GM18511 (cell line): ENCODE results near the gene AUNIP.

ENCODE experiments used
- ATAC-seq: cut with Tn5 transposase; IDR thresholded peaks from one replicate; pipeline ENCODE4 v1.9.1; 2021; ENCODE audit warnings: mild to moderate bottlenecking, moderate library complexity; ENCODE audit not compliant: unreplicated experiment

Gene AUNIP

DNA sequence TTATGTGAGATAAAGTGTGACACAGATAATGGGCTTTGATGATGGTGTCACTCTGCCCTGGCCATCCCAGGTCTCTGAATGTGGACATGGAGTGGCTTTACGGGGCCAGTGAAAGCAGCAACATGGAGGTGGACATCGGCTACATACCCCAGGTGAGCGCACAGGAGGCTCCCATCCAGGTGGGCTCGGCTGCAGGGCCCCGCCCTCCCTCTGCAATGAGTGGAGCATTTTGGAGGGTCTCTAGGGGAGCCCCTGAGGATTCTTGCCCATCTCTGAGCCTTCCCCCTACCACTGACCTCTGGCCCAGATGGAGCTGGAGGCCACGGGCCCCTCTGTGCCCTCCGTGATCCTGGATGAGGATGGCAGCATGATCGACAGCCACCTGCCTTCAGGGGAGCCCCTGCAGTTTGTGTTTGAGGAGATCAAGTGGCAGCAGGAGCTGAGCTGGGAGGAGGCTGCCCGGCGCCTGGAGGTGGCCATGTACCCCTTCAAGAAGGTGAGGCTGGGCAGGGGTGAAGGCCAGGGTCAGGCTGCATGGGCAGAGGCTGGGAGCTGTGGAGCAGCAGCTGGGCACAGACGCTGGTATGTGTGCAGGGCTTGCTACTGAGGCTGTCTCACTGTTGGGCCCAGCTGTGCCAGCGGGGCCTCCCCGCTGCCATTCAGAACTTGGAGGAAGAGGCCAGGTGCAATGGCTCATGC lies 47.7 kb downstream of the AUNIP start:
- ATAC-seq = no peak

DNA sequence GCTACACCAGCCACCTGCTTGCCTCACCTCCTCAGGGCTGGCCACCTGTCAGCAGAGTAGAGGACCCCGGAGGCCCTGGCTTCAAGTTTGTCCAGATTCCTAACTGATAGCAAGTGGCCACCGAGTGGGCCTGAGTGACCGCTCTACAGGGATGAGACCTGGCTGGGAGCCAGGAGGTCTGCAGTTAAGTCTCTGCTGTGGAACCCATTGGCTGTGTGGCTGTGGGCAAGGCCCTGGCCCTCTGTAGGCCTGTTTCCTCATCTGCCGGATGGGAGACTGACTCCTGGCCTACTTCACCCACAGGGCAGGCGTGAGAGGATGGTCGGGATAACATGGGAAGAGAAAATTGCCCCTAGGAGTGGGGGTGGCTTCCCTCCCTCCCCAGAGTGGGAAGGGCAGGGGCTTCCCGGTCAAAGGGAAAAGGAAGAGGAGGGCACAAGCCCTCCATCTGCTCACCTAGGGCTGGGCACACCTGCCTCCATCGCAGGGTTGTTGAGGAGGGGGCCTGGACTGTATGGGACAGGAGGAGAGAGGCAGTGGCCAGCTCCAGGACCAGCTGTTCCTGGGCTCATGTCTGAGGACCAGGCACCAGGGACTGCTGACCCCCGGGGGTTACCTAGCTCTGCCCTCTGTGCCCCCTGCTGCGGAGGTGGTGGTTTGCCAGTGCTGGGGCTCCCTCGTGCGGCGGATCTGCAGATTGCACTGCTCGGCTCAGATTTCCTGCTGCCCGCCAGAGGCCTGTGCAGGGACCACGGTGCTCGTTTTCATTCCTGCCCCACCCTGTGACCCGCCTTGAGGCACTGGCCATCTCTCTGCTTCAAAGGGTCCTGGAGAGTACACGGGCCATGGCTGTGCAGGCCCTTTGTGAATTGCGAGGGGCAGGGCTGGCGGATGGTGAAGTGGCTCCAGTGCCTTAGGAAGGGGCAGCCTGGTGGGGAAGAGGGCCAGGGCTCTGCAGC lies 48.6 kb downstream of the AUNIP start:
- ATAC-seq = no peak

DNA sequence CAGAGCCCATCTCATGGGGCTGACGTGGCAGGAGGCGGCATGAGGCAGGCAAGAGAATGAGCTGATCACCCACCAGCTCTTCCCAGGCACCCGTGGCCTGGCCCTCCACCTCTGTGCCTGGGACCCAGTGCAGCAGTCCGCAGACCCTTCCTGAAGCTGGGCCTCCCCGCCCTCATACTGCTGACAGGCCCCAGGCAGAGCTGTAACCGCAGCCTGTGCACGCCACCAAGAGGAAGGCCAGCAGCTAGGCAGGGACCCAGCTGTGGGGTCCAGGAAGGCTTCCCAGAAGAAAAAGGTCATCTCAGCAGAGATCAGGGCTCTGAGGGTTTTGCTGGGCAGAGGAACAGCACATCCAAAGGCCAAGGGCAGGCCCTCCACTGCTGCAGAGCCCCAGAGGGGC lies 49.3 kb downstream of the AUNIP start:
- no peak for ATAC-seq

DNA sequence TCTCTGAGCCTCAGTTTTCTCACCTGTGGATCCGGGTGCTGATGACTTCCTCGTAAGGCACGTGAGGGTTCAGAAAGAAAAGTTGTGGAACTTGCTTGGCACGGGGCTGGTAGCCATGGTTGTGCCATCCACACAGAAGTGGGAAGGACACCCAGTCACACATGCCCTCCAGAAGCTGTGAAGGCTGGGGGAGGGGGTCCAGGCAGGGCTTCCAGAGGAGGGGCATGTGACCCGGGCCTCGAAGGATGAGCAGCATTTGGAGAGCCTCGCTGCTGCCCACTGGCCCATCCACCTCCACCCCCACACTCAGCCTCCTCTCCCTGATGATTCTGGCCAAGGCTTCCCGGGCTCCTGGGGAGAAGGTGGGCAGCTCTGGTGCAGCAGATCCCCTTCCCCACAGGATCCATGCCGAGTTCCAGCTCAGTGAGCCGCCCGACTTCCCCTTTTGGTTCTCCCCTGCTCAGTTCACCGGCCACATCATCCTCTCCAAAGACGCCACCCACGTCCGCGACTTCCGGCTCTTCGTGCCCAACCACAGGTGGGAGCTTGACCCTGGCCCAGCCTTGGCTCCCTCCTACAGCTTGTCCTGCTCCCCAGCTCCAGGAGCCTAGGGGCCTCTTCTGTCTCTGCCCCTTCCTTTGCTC lies 49.9 kb downstream of the AUNIP start:
- ATAC-seq = no peak

DNA sequence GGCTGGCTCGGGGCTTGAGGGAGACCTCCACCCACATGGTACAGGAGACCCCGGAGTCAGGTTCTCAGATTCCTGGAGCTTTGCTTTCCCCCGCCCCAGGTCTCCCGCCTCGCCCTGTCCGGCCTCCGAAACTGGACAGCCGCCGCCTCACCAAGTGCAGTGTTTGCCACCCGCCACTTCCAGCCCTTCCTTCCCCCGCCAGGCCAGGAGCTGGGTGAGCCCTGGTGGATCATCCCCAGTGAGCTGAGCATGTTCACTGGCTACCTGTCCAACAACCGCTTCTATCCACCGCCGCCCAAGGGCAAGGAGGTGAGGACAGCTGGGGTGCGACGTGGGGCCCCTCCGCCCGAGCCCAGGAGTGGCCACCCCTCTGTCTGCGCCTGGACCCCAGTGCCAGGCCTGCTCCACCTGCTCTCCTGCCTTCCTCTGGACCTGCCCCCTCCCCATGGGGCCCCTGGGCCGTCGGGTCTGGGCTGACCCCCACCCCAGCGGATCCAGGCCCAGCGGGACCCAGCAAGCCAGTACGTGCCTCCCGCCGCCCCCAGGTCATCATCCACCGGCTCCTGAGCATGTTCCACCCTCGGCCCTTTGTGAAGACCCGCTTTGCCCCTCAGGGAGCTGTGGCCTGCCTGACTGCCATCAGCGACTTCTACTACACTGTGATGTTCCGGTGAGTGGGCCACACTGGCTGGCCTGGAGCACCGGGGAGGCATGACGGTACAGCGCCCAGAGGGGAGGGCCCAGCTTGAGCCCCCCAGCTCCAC lies 50.6 kb downstream of the AUNIP start:
- ATAC-seq = no peak

DNA sequence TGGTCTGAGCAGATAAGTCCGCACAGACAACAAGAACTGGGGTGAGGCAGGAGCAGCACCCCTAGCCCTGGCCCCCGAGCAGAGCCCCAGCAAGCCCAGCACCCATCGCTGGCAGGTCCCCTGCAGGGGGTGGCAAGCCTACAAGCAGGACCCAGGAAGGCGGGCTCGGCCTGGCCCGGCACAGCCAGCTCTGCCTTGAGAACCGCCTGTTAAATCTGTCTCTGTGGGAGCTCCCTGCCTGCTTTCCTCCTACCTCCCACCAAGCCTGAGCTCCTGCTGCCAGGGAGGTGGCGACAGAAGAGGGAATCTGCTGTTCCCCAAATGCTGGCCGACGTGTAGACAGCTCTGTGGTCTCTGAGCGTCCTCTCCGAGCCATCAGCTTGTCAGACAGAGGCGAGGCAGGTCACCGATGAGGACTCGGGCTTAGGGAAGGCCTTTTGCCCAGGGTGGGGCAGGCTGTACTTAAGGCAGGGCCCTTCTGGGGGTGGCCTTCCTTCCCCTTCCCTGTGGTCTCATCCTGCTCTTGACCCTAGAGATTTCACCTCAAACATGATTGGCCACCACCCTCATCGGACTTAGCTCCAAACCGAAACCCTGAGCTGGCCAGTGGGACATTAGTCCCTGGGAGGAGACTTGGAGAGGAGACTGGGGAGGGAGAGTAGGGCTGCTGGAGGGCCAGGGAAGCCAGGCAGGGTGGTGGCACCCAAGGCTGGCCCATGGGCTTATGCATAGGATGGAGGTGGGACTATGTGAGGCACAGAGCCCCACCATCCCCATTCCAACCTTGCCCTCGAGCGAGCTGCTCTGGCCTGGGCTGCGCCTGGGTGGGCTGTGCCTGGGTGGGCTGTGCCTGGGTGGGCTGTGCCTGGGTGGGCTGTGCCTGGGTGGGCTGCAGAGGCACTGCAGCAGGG lies 51.5 kb downstream of the AUNIP start:
- ATAC-seq = no peak

DNA sequence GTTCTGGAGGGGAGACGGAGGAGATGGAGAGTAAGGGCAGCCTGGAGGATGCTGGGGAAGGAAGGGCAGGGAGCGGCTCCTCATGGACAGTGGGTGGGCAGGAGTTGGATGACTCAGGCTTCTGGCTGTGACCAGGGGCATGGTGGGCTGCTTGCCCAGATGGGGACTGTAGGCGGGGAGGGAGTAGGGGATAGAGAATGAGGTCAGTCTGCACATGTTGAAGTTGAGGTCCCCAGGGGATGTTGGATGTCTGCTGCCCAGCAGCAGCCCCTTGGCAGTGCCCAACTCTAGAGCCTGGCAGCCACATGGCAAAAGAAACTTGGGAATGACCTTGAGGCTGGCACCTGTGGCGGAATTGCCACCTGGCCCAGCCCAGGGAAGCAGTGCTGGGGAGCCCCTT lies 52.8 kb downstream of the AUNIP start:
- ATAC-seq = no peak

DNA sequence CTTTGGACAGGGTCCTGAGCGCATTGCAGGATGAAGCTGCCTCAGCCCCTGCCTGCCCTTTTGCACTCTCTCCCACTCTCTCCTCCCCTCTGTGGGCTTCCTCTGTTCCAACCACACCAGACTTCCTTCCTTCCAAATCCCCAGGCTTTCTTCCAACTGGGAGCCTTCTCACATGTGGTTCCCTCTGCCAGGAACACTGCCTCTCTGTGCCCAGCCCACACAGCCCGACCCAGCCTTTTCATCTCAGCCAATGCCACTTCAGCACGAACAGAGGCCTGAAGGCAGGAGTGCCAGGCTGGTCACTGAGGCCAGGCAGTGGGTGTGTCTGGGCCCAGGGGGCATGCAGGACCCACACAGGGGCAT lies 53.4 kb downstream of the AUNIP start:
- no peak for ATAC-seq

DNA sequence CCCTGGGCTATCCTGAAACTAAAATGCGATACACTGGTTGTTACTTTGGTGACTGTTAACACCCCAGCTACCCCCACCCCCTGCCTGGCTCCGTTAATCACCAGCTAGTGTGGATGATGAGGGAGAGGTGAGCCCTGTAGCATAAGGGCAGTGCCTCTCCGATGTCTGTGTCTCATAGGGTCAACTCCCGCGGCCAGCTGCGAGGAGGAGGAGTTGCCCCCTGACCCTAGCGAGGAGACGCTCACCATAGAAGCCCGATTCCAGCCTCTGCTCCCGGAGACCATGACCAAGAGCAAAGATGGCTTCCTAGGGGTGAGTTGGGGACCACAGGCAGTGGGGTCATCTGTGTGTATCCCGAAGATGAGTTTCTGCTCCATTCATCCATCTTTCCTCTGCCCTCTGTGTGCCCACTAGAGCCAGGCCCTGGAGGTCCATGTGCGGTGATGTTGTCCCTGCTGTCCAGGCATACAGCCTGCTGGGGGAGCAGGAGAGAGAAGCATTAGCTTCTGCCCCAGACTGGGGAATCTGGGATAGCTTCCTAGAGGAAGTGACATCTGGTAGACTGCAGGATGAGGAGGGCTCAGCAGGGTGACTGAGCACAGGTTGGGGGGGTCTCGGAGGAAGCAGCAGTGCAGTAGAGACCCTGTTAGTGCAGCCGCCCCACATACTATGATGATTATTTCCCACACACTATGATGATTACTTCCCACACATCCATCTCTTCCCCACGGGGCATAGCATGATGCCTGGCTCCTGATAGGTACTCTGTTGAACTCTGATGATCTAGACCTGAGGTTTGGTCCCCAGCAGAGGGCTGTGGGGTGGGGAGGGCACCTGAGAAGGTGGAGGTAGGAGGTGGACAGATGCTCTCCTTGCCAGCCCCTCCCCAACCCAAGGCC lies 54.0 kb downstream of the AUNIP start:
- no peak for ATAC-seq

DNA sequence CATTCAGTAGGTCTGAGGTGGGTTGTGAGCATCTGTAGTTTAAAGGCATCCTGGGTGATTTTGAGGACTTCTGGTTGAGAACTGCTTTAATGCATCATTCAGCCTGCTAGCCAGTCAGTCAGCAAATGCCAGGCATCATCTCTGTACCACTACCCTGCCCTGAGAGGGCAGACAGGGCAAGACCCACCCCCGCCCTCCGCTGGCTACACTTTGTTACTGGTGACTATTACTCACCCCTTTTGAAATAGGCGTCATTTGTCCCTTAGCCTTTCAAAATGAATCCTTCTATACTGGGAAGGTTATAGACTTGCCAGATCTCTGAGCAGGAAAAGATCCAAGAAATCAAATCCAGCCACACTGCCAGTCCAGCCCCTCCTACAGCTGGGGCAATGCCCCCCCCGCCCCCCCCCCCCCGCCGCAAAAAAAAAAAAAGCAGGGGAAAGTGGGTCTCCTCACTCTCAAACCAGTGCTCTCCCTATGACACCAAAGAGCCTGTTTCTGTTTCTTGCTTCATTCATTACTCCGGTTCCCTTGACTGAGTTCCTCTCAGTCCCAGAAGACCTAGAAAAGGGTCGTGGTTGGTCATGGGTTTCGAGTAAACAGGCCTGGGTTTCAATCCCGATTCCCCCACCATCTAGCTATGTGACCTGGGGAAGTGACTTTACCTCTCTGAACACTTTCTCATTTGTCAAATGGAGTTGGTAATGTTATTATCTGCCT lies 54.9 kb downstream of the AUNIP start:
- ATAC-seq = no peak

DNA sequence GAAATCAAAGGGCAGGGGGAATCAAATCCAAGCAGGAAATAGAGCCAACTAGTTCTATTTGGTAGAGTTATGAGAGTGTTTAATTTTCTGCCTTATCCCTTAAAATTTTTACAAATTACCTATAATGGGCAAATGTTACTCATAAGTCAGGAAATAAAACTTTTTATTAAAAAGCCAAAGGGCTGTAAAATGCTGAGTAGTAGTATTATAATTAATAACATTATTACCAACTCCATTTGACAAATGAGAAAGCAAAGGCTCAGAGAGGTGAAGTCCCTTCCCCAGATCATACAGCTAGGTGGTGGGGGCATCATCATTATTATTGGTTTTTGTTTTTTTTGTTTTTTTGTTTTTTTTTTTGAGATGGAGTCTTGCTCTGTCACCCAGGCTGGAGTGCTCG lies 55.9 kb downstream of the AUNIP start:
- no peak for ATAC-seq

DNA sequence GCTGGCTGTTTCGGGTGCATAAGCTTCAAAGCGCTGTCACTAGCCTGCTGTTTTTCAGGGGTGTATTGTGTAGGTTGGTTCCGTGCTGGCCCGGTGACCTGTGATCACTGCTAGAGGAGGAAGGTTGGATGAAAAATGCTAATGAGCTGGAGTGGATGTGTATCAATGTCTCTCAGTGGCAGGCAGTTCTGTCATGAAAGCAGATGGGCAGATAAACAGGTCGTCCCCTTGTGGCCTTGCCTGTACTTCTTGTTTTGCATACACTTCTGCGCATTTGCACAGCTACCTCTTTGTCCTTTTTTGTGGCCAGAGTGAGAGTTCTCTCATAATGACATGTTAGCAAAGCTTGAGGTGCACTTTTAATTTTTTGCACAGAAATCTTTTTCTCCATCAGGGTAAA lies 56.3 kb downstream of the AUNIP start:
- no peak for ATAC-seq

DNA sequence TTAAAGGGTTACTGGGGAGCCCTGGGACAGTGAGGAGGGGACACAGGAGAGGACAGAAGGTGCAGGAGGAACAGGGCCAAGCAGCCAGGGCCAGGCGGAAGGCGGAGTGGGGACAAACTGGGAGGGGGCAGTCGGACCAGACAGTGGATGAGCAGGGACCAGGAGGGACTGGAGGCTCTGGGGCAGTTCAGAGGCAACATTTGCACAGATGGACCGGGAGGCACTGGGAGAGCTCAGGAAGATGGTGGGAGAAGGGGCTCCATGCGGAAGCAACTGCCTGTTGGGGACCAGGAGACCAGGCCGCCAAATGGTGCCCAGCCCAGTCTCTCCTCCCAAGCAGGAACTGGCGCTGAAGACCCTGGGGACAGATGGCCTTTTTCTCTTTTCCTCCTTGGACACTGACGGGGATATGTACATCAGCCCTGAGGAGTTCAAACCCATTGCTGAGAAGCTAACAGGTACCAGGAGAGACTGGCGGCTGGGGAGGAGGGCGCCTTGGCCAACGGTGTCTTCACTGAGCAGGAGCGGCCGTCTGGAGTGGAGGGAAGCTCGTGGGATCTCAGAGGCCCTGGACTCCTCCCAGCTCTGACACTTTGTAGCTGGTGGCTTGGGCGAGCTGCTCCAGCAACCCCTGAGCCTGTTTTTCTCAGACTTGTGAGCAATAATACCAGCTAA lies 58.4 kb downstream of the AUNIP start:
- no peak for ATAC-seq

DNA sequence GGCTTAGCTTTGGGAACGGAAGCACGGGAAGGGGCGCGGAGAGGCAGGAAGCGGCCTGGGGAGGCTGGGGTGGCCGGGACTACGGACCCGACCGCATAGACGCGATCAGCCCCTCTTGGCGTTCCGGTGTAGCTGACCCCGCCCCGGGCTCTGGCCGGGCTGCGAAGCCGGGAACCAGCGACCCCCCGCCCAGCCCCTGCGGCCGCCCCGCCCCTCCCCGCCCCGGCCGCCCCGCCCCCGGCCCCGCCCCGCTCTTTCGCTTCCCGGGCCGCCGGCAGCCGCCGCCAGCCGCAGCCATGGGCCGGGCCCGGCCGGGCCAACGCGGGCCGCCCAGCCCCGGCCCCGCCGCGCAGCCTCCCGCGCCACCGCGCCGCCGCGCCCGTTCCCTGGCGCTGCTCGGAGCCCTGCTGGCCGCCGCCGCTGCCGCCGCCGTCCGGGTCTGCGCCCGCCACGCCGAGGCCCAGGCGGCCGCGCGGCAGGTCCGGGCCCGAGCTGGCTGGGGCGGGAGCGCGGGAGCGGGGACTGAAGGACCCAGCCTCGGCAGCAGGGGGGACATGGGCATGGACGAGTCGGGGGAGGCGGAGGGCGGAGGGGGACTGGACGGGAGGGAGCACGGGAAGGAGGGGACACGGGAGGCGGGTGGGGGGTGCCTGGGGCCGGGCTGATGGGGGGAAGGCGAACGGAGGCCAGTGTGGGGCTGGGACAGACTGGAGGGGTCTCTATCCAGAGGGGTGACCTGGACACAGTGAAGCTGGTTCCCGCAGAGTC lies 59.1 kb downstream of the AUNIP start, which contains the start of gene SELENON:
SELENON (plus strand) TSS at position 259 of the 768 bp plus-strand sequence; CDS start at position 297, 38 bp downstream.
- ATAC-seq = no peak

DNA sequence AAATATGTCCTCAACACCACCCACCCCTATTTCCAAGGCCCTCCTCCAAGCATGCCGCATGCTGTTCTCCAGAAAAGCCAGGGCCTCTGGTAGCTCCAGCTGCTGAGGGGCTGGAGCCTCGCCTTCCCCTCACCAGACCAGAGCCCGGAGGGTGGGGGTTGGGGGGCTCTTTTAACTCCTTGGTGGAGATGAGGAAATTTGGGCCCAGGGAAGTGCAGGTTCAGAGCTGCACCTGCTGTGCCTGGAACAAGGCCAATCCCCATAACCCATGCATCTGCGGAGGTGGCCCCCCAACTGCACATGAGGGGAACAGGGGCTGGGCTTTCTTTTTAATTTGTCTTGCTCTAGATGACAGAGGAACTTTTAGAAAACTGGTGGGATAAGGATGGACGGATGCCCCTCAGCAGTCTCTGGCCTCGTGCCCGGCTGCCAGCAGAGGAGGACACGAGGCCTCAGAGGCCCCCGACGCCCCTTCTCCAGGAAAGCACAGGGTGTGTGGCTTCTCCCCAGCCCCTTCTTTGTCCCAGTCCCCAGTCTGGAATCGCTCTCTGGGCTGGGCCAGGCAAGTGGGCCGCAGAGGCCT lies 59.8 kb downstream of the AUNIP start:
- no peak for ATAC-seq

DNA sequence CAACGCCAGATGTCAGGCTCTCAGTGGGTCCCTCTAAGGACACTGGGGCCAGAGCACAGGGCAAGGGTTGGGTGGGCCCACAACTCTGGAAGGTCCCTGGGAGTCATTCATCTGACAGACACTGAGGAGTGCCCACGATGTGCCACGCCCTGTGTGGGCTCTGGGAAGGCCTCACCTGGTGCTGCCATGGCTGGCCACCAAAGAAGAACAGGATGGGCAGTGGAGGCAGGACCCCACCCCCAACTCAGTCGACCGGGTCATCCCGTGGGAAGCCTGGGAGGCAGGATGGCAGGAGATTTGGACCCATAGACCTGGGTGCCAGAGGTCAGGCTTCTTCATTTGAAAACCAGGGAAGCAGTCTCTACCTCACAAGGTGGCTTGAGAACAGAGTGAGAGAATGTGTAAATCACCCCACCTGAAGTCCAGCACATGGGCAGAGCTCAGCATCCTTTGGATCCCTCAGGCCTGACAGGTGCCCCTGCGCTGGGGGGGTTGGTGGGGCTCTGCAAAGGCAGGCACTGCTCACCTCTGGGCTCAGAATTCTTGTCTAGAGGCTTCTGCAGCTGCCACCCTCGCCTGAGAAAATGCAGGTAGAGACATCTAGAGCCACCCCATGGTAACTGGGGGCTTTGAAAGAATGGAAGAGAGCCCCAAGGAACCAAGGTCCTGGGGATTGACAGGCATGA lies 60.4 kb downstream of the AUNIP start:
- no peak for ATAC-seq
